Stimulated activated CD4-positive, alpha-beta T cell treated with anti-CD3 and anti-CD28 coated beads, Interleukin-4, amount 100 ng/mL, for 48 hours (primary cell): ENCODE results near the gene ARID2.

Experiments used
- DNase-seq, 2 donors: peaks; one replicate each; pipeline ENCODE4 v3.0.0-alpha.2; 2020; ENCODE audit warnings: low read depth in 2 of 2

Gene ARID2

GRCh38 chr12:45866299-45866698 is 136.8 kb downstream of the ARID2 start:
- no peak for DNase-seq

GRCh38 chr12:45872446-45872845 is 142.9 kb downstream of the ARID2 start:
- no peak for DNase-seq

GRCh38 chr12:45877069-45877468 is 147.6 kb downstream of the ARID2 start:
- no peak for DNase-seq

DNA sequence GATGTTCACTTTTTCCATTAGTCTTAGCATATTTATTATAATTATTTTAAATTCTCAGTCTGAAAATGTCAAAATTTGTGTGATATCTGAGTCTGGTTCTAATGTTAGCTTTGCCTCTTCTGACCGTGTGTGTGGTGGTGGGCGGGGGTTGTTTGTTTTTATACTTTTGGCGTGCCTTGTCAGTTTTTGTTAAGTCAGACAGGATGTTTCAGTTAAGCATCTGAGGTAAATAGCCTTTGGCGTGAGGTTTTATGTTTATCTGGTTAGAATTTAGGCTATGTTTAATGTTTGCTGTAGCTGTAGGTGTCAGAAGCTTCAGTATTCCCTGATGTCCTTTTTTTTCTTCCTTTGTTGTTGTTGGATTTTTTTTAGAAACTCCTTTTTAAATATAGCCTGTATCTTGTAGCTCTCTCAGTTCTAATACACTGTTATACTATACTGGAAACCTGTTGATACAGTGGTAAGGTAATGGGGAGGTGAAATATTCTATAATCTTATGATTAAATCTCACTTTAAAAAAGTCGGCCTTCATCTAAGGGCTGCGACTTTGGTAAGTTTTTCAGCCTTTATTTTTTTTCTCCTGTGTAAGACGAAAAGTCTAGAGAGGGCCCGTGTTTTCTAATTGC is 149.2 kb downstream of the ARID2 start:
- no peak for DNase-seq

- DNase-seq: no peak
Observed at GRCh38 chr12:45879363-45879895, 149.9 kb downstream of the ARID2 start.

DNA sequence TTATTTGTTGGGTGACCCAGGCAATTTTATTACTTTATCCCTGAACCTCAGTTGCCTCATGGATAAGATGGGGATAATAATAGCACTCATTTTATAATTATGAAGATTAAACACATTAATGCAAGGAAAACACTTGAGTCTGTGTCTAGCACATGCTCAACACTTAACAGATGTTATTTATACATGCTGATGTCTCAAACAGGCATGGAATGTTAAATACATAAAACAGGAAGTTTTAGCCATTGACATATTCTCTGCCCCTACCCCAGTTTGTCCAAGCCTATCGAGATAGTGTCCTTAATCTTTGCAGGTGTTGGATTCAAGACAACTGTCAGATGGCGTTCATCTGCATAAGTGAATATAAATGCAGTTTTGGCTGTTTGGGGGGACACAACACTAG is 151.0 kb downstream of the ARID2 start:
- no peak for DNase-seq

- no peak for DNase-seq
Observed at GRCh38 chr12:45883187-45883586, 153.7 kb downstream of the ARID2 start.

- no peak for DNase-seq
Observed at GRCh38 chr12:45886685-45887084, 157.2 kb downstream of the ARID2 start.

DNA sequence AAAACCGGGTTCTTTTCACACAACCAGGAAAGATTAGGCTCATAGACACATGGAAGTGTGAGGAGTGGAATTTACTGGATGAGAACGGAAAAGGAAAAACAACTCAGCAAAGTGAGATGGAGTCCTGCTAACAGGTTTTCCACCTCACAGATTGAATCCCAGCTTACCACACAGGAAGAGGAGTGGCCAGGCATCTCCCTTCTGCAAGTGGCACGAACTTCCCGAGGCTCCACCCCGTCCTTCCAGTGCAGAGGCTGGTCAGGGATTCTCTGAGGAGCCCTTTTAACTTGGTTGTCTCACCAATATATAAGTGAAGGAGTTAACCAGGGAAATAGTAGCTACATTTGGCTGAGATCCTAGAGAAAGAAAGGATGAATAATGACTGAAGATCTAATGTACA is 158.0 kb downstream of the ARID2 start:
- no peak for DNase-seq

GRCh38 chr12:45890276-45890675 is 160.8 kb downstream of the ARID2 start:
- no peak for DNase-seq

DNA sequence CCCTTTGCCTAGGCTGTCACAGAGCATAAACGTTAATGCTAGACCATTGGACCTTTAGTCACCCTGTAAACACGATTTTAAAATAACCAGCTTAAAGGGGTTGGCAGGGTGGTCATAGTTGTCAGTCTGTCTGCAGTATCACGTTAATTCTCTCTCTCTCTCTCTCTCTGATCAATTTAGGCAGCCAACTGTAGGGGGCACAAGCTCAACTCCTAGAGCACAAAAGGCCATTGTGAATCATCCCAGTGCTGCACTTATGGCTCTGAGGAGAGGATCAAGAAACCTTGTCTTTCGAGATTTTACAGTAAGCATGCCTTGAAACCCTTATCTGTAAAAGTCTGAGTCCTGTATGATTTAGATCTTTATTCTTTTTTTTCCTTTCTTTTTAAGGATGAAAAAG is 163.7 kb downstream of the ARID2 start:
- DNase-seq: no peak

DNA sequence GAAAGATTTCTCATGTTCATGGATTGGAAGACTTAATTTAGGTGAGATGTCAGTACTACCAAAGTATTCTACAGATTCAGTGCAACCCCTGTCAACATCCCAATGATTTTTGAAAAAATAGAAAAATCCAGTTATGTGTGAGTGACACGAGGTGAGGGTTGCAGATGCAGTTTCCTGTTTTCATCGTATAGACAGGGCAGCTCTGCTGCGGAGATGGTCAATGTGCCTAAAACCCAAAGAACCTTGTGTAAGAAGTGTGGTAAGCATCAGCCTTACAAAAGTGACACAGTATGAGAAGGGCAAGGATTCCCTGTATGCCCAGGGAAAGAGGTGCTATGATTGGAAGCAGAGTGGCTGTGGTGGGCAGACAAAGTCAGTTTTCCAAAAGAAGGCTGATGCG is 166.5 kb downstream of the ARID2 start:
- no peak for DNase-seq

DNA sequence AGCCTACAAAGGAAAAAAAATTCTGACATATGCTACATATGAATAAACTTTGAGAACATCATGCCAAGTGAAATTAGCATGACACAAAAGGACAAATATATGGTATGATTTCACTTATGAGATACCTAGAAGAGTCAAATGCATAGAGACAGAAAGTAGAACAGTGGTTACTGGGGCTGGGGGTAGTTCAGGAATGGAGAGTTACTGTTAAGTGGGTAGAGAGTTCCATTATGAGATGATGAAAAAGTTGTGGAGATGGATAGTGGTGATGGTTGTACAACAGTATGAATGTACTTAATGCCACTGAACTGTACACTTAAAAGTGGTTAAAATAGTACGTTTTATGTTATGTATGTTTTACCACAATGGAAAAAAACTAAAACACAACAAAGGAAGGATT is 168.6 kb downstream of the ARID2 start:
- DNase-seq: no peak

DNA sequence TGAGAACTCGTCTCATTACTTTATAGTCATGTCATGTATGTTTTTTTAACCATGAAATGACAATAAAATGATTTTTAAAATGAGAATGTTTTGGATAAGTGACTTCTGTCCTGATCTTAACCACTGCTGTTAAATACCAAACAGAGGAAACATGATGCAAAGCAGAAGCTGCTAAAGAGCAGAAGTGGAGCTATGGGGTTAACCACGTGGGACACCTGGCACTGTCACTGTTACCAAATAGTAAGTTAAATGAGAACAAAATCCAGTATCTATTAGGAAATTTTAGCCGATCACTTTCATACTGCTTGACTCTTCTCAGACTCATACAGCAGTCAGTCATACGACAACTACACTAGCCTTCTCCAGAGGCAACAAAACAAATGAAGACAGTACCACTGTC is 178.4 kb downstream of the ARID2 start:
- no peak for DNase-seq

- no peak for DNase-seq
Observed at GRCh38 chr12:45909041-45909713, 179.7 kb downstream of the ARID2 start.

DNA sequence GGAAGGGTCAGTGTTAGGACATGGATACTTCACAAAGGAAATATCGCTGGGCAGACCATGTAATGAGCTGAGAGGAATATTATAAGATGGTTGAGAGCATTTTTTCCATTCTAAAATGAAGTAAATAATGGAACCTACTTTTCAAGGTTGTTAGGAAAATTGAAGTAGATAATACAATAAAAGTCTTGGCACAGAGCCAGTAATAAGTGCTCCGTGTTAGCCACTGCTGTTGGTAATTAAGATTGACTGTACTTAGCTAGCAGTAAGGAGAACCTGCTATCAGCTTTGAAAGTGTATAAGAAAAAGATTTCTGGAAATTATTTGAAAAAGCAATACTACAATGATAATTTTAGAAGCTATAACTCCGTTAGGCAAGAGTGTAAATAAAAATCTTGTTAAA is 183.3 kb downstream of the ARID2 start:
- DNase-seq: no peak

- DNase-seq: no peak
Observed at GRCh38 chr12:45913631-45914030, 184.1 kb downstream of the ARID2 start.

- no peak for DNase-seq
Observed at GRCh38 chr12:45914090-45914489, 184.6 kb downstream of the ARID2 start.

GRCh38 chr12:45915405-45915804 is 185.9 kb downstream of the ARID2 start:
- no peak for DNase-seq

- DNase-seq: no peak
Observed at GRCh38 chr12:45918818-45919217, 189.3 kb downstream of the ARID2 start.

DNA sequence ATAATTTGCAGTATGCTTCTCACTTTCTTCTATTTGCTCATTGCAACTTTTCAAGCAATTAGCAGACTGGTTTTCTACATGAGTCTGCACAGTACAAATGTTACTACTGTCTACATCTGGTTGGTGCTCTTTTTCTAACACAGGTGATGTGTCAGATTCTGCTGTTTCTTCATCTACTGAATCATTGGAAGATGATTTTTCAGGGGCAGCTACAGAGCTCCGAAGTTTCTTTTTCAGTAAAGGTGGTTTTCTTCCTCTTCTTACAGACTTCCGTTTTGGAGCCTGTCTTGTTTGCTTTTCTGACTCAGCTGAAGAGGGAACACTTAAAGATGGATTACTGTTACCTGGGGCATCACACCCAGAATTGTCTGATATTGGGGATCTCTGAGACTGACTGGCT is 198.8 kb downstream of the ARID2 start:
- DNase-seq: no peak

DNA sequence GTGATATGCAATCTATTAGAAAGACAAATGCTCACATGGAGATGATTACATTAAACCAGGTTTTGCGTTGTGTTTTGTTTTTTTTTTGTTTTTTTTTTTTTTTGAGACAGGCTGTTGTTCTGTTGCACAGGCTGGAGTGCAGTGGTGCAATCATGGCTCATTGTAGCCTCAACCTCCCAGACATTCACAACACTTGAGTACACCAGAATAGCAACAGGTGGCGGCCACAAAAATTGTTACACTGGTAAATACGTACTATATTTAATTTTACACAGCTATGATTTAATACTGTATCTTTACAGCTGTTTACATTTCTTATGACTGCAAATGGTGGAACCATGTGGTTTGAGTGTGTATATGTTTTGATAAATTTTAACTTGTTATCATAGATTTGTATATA is 200.9 kb downstream of the ARID2 start:
- no peak for DNase-seq

DNA sequence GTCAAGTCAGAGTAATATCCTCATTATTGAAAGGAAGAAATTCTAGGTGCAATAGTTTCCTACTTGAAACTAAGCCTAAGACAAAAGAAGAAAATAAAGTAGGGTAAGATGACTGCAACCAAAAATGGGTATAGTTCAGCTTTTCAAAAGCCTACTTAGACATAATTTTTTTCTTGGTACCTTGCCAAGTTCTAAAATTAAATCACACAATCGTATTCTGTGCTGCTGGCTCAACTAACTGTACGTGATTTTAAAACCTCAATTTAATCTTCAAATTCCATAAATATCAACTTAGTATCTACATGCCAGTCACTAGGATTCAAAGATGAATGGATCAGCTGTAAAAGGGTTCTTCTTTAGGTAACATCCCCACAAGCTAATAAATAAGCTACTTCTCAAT is 204.0 kb downstream of the ARID2 start:
- DNase-seq: no peak

DNA sequence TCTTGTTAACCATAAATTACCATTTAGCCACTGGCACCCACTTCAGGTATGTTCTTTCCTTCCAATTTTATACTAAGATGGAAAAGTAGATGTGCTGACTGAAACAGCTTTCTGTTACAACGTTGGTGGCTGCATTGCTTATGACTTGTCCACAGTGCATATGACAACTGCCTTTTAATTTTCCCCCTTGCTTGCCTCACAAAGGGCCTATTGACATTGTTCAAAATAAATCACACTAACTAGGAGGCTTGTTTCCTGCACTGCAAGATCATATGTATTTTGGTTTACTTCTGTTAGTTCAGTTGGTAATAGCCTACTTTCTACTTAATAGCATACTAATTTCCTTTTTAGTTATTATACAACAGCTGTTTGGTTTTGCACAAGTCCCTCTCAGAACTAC is 205.4 kb downstream of the ARID2 start:
- no peak for DNase-seq
